Loucy (cell line): ENCODE measurements around the gene SART1.

Source experiments
- CTCF ChIP-seq: fragments of 200-600 bp; sonication (generic); conservative IDR thresholded peaks from 2 replicates; pipeline ENCODE4 v1.5.1; 2014; ENCODE audit warnings: mild to moderate bottlenecking, antibody characterized with exemption, low read length
- EZH2phosphoT487 ChIP-seq: fragments of 200-600 bp; IDR thresholded peaks from 2 replicates; pipeline ENCODE4 v1.6.1; 2018; ENCODE audit warnings: antibody characterized with exemption, mild to moderate bottlenecking, moderate library complexity, borderline replicate concordance

GRCh38 chr11:66001942-66002647 is 40.6 kb downstream of the SART1 start, which contains the start of the genes BANF1 and EIF1AD:
- TF ChIP-seq CTCF, result no peak
- TF ChIP-seq EZH2phosphoT487, result no peak
